OCI-LY7 (cell line): ENCODE results near the gene DHRSX. TPM values are rescaled to one million over a fixed set of nuclear protein-coding genes. Genes with fewer than 3 reads are reported as not detected.

Experiments
- BruUV-seq: library from RNA; stranded (reverse); fragments of 400-500 nt; replicated peaks from 2 replicates; lab custom pipeline; 2021; lab: Mats Ljungman, UMichigan
- CTCF ChIA-PET: fragments of 300-600 bp; sonication (Branson Sonifier 250); formaldehyde crosslinking; loops from one replicate; lab custom pipeline; 2022; ENCODE audit warnings: antibody characterized with exemption; ENCODE audit not compliant: unreplicated experiment; lab: Charles Lee
- POLR2A ChIA-PET: fragments of 300-600 bp; sonication (Branson Sonifier 250); formaldehyde crosslinking; loops from one replicate; lab custom pipeline; 2022; ENCODE audit warnings: antibody characterized with exemption; lab: Charles Lee
- DNase-seq: peaks from one replicate; pipeline ENCODE4 v3.0.0-alpha.2; 2015; ENCODE audit warnings: low spot score
- H2AFZ ChIP-seq: fragments of 200-600 bp; sonication (generic), shearing (Covaris generic); 2 replicates; pipeline ENCODE4 v1.6.1; 2014; ENCODE audit warnings: mild to moderate bottlenecking, antibody characterized with exemption, low read length, moderate library complexity
- H3K27ac ChIP-seq: fragments of 200-600 bp; sonication (generic); 2 replicates; pipeline ENCODE4 v1.5.1; 2014; ENCODE audit warnings: mixed run types, low read depth, mild to moderate bottlenecking, moderate library complexity, low read length, inconsistent platforms; ENCODE audit not compliant: poor library complexity, severe bottlenecking
- H3K36me3 ChIP-seq: fragments of 200-600 bp; sonication (generic); 2 replicates; pipeline ENCODE4 v1.6.1; 2014; ENCODE audit warnings: mild to moderate bottlenecking, antibody characterized with exemption, low read length, moderate library complexity, mixed read lengths; ENCODE audit not compliant: insufficient read depth
- H3K4me1 ChIP-seq: fragments of 200-600 bp; sonication (generic); 2 replicates; pipeline ENCODE4 v1.5.1; 2014; ENCODE audit warnings: mild to moderate bottlenecking, low read length; ENCODE audit not compliant: insufficient read depth, poor library complexity, severe bottlenecking
- H3K4me2 ChIP-seq: fragments of 200-600 bp; sonication (generic); 2 replicates; pipeline ENCODE4 v1.6.1; 2014; ENCODE audit warnings: mild to moderate bottlenecking, low read length
- H3K4me3 ChIP-seq: fragments of 200-600 bp; sonication (generic); 2 replicates; pipeline ENCODE4 v1.5.1; 2014; ENCODE audit warnings: mild to moderate bottlenecking, low read depth, low read length; ENCODE audit not compliant: poor library complexity, severe bottlenecking
- H3K79me2 ChIP-seq: fragments of 200-600 bp; sonication (generic); 2 replicates; pipeline ENCODE4 v1.6.1; 2016; ENCODE audit warnings: low read depth, mild to moderate bottlenecking, low read length, moderate library complexity, mixed read lengths; ENCODE audit not compliant: insufficient read depth
- H3K9me2 ChIP-seq: fragments of 200-600 bp; sonication (generic); 2 replicates; pipeline ENCODE4 v1.6.1; 2016; ENCODE audit warnings: mild to moderate bottlenecking, low read length, mixed read lengths; ENCODE audit not compliant: insufficient read depth
- H3K9me3 ChIP-seq: fragments of 200-600 bp; sonication (generic); 2 replicates; pipeline ENCODE4 v1.6.1; 2014; ENCODE audit warnings: mild to moderate bottlenecking, mixed run types, low read length, mixed read lengths
- H4K20me1 ChIP-seq: fragments of 200-600 bp; sonication (generic); 2 replicates; pipeline ENCODE4 v1.6.1; 2014; ENCODE audit warnings: mild to moderate bottlenecking, antibody characterized with exemption, low read length, moderate library complexity, mixed read lengths; ENCODE audit not compliant: insufficient read depth
- CTCF ChIP-seq: fragments of 200-600 bp; sonication (generic); conservative IDR thresholded peaks from 2 replicates; pipeline ENCODE4 v1.5.1; 2014; ENCODE audit warnings: mild to moderate bottlenecking, antibody characterized with exemption, low read length, moderate library complexity, mixed read lengths
- EZH2phosphoT487 ChIP-seq: fragments of 200-600 bp; sonication (generic); IDR thresholded peaks from 2 replicates; pipeline ENCODE4 v1.6.1; 2018; ENCODE audit warnings: low read depth, borderline replicate concordance, mild to moderate bottlenecking, mixed run types, antibody characterized with exemption, low read length, moderate library complexity, mixed read lengths
- intact Hi-C: fragments of 100-400 bp; cut with micrococcal nuclease; formaldehyde crosslinking; loops from one replicate; pipeline ENCODE4 v1.10.0; 2022; ENCODE audit not compliant: unreplicated experiment
- total RNA-seq, 2 experiments: library from RNA; depleted of rRNA in 1 of 2; stranded (reverse); fragments of >200 nt in 1 of 2; shearing (Covaris generic) in 1 of 2; gene quantifications; 2 replicates each; pipeline ENCODE4 v1.2.3, GENCODE V29; 2014 to 2022

Gene DHRSX
- total RNA-seq, 2 experiments from 2014 or later, result 25.2 to 30.9 TPM

- DNase-seq, result no peak
- H3K4me2 ChIP-seq, result no peak overlapping the region
- intact Hi-C loops, result no loop called here
- no peak overlapping the region for H3K4me3 ChIP-seq
- no TSS peak for BruUV-seq
- no peaks in the 10 kb centered on the region for H3K4me1 ChIP-seq
- TF ChIP-seq CTCF, result no peak
- TF ChIP-seq EZH2phosphoT487, result no peak
- no peaks in the 10 kb centered on the region for H3K79me2 ChIP-seq
- H3K27ac ChIP-seq, result no peak overlapping the region
- H2AFZ ChIP-seq, result no peak overlapping the region
- H3K9me2 ChIP-seq, result no peaks in the 10 kb centered on the region
- CTCF ChIA-PET, result no interaction called here
- POLR2A ChIA-PET, result no interaction called here
- H4K20me1 ChIP-seq, result no peaks in the 10 kb centered on the region
- H3K9me3 ChIP-seq, result peaks cover 9% of the 10 kb centered on the region; the same call in 1 of the 2 replicates
- H3K36me3 ChIP-seq, result peaks cover 5% of the 10 kb centered on the region; the same call in 1 of the 2 replicates
Observed at GRCh38 chrX:2426289-2426882, 74.4 kb downstream of the DHRSX start.

GRCh38 chrX:2425286-2426071, 75.3 kb downstream of the DHRSX start:
- Histone ChIP-seq H3K9me2 (no peaks in the 10 kb centered on the region), H3K4me2 (no peak overlapping the region), H4K20me1 (no peaks in the 10 kb centered on the region), H3K36me3 (peaks cover 5% of the 10 kb centered on the region; the same call in 1 of the 2 replicates), H3K9me3 (peaks cover 9% of the 10 kb centered on the region; the same call in 1 of the 2 replicates), H3K4me1 (no peaks in the 10 kb centered on the region), H3K79me2 (no peaks in the 10 kb centered on the region), H3K4me3 (no peak overlapping the region), H3K27ac (no peak overlapping the region), H2AFZ (no peak overlapping the region)
- TF ChIP-seq EZH2phosphoT487 (no peak), CTCF (peak; percentile 34; the same call in 1 of the 2 replicates)
- DNase-seq, result peak; percentile 21
- intact Hi-C loops, result no loop called here
- ChIA-PET CTCF (no interaction called here), POLR2A (no interaction called here)
- BruUV-seq, result no TSS peak
